AG04450 (cell line): ENCODE results near the gene DENND2A. TPM values are rescaled to one million over a fixed set of nuclear protein-coding genes. Genes with fewer than 3 reads are reported as not detected.
"Not testable (repeated sequence)": the region's sequence is repeated elsewhere in the genome, so short reads cannot be mapped to it uniquely, and the experiment has no call there.

Experiments used
- CTCF ChIA-PET: fragments of 300-600, 350-600 bp; formaldehyde crosslinking; extraction: SDS; loops from one replicate; lab custom pipeline; 2022; ENCODE audit warnings: antibody characterized with exemption, inconsistent platforms; lab: Charles Lee
- POLR2A ChIA-PET: fragments of 350-600 bp; formaldehyde crosslinking; extraction: SDS; loops from one replicate; lab custom pipeline; 2021; ENCODE audit warnings: antibody characterized with exemption, inconsistent platforms; lab: Yijun Ruan, JAX
- DNase-seq: peaks from one replicate; pipeline ENCODE4 v3.0.0-alpha.2; 2011; ENCODE audit warnings: low read depth, low spot score
- H3K27ac ChIP-seq: one replicate; pipeline ENCODE4 v1.5.1; 2012; ENCODE audit warnings: low read depth, low read length, control low read depth
- H3K27me3 ChIP-seq: one replicate; pipeline ENCODE4 v1.6.0; 2012; ENCODE audit warnings: low read length; ENCODE audit not compliant: control insufficient read depth, insufficient read depth
- H3K4me3 ChIP-seq: 2 replicates; pipeline ENCODE4 v1.5.1; 2011; ENCODE audit warnings: mild to moderate bottlenecking, low read depth, low read length, control low read depth
- H3K9me3 ChIP-seq: 2 replicates; pipeline ENCODE4 v1.5.1; 2012; ENCODE audit warnings: low read length; ENCODE audit not compliant: control insufficient read depth, insufficient read depth
- CTCF ChIP-seq: IDR thresholded peaks from 2 replicates; pipeline ENCODE4 v1.5.1; 2011; ENCODE audit warnings: low read depth, low read length, control low read depth, inconsistent platforms
- polyA plus RNA-seq: library from polyadenylated mRNA; depleted of rRNA; stranded (reverse); fragments of >200 nt; gene quantifications from 2 replicates; pipeline ENCODE4 v1.2.3, GENCODE V29; 2011

Gene DENND2A
- polyA plus RNA-seq, 1 experiment: 40.8 TPM

GRCh38 chr7:140673063-140673773, 32.6 kb upstream of the DENND2A start:
- POLR2A ChIA-PET: interaction anchor here (1.1 kb wide), 1 partner anchor 13 kb away, joined by 3 read pairs; no protein-coding TSS in a partner anchor
- H3K4me3 ChIP-seq: peak overlapping the region; percentile 64
- H3K9me3 ChIP-seq: no peaks in the 10 kb centered on the region
- CTCF ChIA-PET: interaction anchor here (0.6 to 2.8 kb wide), 2 partner anchors 13 to 149 kb away, joined by 3 to 12 read pairs; no protein-coding TSS in a partner anchor
- H3K27me3 ChIP-seq: no peaks in the 10 kb centered on the region
- TF ChIP-seq CTCF: no peak
- no peak for DNase-seq
- H3K27ac ChIP-seq: no peak overlapping the region

GRCh38 chr7:140672382-140673062, 31.9 kb upstream of the DENND2A start, which contains the start of gene ADCK2:
Gene ADCK2, plus strand, starts transcription at chr7:140672945. Its CDS starts 386 bp downstream, at chr7:140673331.
- Histone ChIP-seq H3K27ac (no peak within 1 kb of the TSS), H3K4me3 (peak within 1 kb of the TSS; percentile 64), H3K9me3 (no peaks in the 10 kb centered on the region), H3K27me3 (peaks cover 3% of the 10 kb centered on the region)
- DNase-seq: no peak
- ChIA-PET POLR2A (interaction anchor here (1.1 kb wide), 1 partner anchor 13 kb away, joined by 3 read pairs; no protein-coding TSS in a partner anchor), CTCF (no interaction called here)
- no peak for TF ChIP-seq CTCF

- peaks cover 4% of the 10 kb centered on the region for H3K27me3 ChIP-seq
- H3K9me3 ChIP-seq: no peaks in the 10 kb centered on the region
- no peak overlapping the region for H3K27ac ChIP-seq
- CTCF ChIA-PET: no interaction called here
- H3K4me3 ChIP-seq: no peak overlapping the region
- POLR2A ChIA-PET: no interaction called here
- no peak for DNase-seq
- no peak for TF ChIP-seq CTCF
Observed at GRCh38 chr7:140671966-140672365, 31.4 kb upstream of the DENND2A start.

GRCh38 chr7:140670343-140670935, 29.8 kb upstream of the DENND2A start:
- DNase-seq: no peak
- POLR2A ChIA-PET: no interaction called here
- no peak overlapping the region for H3K27ac ChIP-seq
- H3K4me3 ChIP-seq: no peak overlapping the region
- peaks cover 10% of the 10 kb centered on the region for H3K27me3 ChIP-seq
- TF ChIP-seq CTCF: no peak
- CTCF ChIA-PET: no interaction called here
- no peaks in the 10 kb centered on the region for H3K9me3 ChIP-seq

- H3K27me3 ChIP-seq, H3K9me3 ChIP-seq, POLR2A ChIA-PET, DNase-seq, H3K4me3 ChIP-seq, H3K27ac ChIP-seq: not testable (repeated sequence)
- CTCF ChIA-PET: interaction anchor here (1.5 kb wide), 1 partner anchor 9 kb away, joined by 5 read pairs; no protein-coding TSS in a partner anchor
Observed at GRCh38 chr7:140669862-140670261, 29.2 kb upstream of the DENND2A start.
